Liver (tissue), 3 donors: Measurements from ENCODE around the gene GMDS.

ENCODE experiments used
- MAX ChIP-seq: IDR thresholded peaks from 2 replicates; pipeline ENCODE4 v1.6.1; 2016; ENCODE audit warnings: antibody characterized with exemption
- REST ChIP-seq: IDR thresholded peaks from 2 replicates; pipeline ENCODE4 v1.6.1; 2016; ENCODE audit warnings: antibody characterized with exemption, mild to moderate bottlenecking
- RXRA ChIP-seq, 2 donors: IDR thresholded peaks; 2 replicates each; pipeline ENCODE4 v1.6.1; 2017 to 2018; ENCODE audit warnings: antibody characterized with exemption in 2 of 2, mild to moderate bottlenecking in 1 of 2
- TAF1 ChIP-seq: conservative IDR thresholded peaks from 2 replicates; pipeline ENCODE4 v1.6.1; 2016; ENCODE audit warnings: antibody characterized with exemption, mild to moderate bottlenecking
- YY1 ChIP-seq: IDR thresholded peaks from 2 replicates; pipeline ENCODE4 v1.6.1; 2016; ENCODE audit warnings: antibody characterized with exemption, mild to moderate bottlenecking
- TF ChIP-seq, protein P1 (sequence below): IDR thresholded peaks from 2 replicates; pipeline ENCODE4 v1.6.1; 2016; ENCODE audit warnings: antibody characterized with exemption
- TF ChIP-seq, protein P2 (sequence below): fragments of 150-350 bp; IDR thresholded peaks from 2 replicates; pipeline ENCODE4 v1.5.1; 2017; ENCODE audit warnings: improper control_type of control experiment, low read depth, low read length; ENCODE audit not compliant: missing input control
- donor health status: healthy.
- donor health status: healthy.

DNA sequence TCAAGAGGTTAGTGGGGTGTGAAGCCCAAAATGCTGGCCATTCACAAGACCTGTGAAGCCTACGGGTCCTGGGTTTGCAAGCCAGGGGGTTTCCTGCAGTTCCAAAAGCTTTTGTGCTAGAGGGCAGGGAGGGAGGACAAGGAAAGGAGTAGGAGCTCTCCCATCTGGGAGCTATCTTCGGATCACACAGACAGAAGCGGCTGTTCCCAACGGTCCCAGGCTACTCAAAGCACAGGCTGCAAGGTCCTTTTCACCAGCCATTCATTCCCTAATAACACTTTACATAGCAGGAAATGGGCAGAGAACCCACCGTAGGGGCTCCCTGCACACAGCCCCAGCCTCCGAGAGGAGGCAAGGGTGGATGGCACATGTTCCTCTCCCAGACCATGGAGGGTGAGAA lies 338.8 kb downstream of the GMDS start:
- TF ChIP-seq, protein P1, sequence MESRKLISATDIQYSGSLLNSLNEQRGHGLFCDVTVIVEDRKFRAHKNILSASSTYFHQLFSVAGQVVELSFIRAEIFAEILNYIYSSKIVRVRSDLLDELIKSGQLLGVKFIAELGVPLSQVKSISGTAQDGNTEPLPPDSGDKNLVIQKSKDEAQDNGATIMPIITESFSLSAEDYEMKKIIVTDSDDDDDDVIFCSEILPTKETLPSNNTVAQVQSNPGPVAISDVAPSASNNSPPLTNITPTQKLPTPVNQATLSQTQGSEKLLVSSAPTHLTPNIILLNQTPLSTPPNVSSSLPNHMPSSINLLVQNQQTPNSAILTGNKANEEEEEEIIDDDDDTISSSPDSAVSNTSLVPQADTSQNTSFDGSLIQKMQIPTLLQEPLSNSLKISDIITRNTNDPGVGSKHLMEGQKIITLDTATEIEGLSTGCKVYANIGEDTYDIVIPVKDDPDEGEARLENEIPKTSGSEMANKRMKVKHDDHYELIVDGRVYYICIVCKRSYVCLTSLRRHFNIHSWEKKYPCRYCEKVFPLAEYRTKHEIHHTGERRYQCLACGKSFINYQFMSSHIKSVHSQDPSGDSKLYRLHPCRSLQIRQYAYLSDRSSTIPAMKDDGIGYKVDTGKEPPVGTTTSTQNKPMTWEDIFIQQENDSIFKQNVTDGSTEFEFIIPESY, result no peak
- TF ChIP-seq, protein P2, sequence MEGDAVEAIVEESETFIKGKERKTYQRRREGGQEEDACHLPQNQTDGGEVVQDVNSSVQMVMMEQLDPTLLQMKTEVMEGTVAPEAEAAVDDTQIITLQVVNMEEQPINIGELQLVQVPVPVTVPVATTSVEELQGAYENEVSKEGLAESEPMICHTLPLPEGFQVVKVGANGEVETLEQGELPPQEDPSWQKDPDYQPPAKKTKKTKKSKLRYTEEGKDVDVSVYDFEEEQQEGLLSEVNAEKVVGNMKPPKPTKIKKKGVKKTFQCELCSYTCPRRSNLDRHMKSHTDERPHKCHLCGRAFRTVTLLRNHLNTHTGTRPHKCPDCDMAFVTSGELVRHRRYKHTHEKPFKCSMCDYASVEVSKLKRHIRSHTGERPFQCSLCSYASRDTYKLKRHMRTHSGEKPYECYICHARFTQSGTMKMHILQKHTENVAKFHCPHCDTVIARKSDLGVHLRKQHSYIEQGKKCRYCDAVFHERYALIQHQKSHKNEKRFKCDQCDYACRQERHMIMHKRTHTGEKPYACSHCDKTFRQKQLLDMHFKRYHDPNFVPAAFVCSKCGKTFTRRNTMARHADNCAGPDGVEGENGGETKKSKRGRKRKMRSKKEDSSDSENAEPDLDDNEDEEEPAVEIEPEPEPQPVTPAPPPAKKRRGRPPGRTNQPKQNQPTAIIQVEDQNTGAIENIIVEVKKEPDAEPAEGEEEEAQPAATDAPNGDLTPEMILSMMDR, result no peak
- TF ChIP-seq RXRA (IDR thresholded peaks at IDR 0.05) (no peak), REST (no peak), MAX (no peak), YY1 (no peak), TAF1 (no peak)
